CD4-positive, alpha-beta T cell (primary cell): ENCODE data around the gene SPATA9. TPM values are rescaled to one million over a fixed set of nuclear protein-coding genes. Genes with fewer than 3 reads are reported as not detected.

Experiments used
- ATAC-seq: fragments of 200-7000 bp; cut with Tn5 transposase; one replicate; pipeline ENCODE4 v1.10.0; 2022; ENCODE audit warnings: mild to moderate bottlenecking; ENCODE audit not compliant: poor library complexity
- CTCF ChIA-PET: fragments of 350-600 bp; sonication (Branson Sonifier 250); formaldehyde crosslinking; loops from one replicate; lab custom pipeline; 2021; ENCODE audit warnings: antibody characterized with exemption, inconsistent platforms; lab: Charles Lee
- POLR2A ChIA-PET: fragments of 350-600 bp; sonication (Branson Sonifier 250); formaldehyde crosslinking; loops from one replicate; lab custom pipeline; 2021; ENCODE audit warnings: antibody characterized with exemption, inconsistent platforms; lab: Charles Lee
- DNase-seq, 14 experiments: peaks; one replicate each; pipeline ENCODE4 v3.0.0-alpha.2; 2013 to 2020; ENCODE audit warnings: mixed read lengths in 2 of 14
- H3K27ac ChIP-seq, 2 donors: one replicate each; pipeline versions ENCODE4 v1.5.1 to v1.7.0; 2013; ENCODE audit warnings: low read length in 2 of 2, low read depth in 1 of 2, mild to moderate bottlenecking in 1 of 2
- H3K27me3 ChIP-seq, 2 experiments: 1 replicate in 1 of 2; 2 replicates in 1 of 2; pipeline versions ENCODE4 v1.6.1 to v1.7.0; 2013; ENCODE audit warnings: low read length in 2 of 2, control low read depth in 1 of 2, mild to moderate bottlenecking in 1 of 2, moderate library complexity in 1 of 2; ENCODE audit not compliant: insufficient read depth in 2 of 2, control insufficient read depth in 1 of 2
- H3K36me3 ChIP-seq: one replicate; pipeline ENCODE4 v1.6.1; 2013; ENCODE audit warnings: low read length, control low read depth; ENCODE audit not compliant: insufficient read depth
- H3K4me1 ChIP-seq: one replicate; pipeline ENCODE4 v1.6.1; 2013; ENCODE audit warnings: low read length, control low read depth; ENCODE audit not compliant: insufficient read depth
- H3K4me3 ChIP-seq: one replicate; pipeline ENCODE4 v1.5.1; 2013; ENCODE audit warnings: mild to moderate bottlenecking, low read length, moderate library complexity
- H3K9me3 ChIP-seq, 2 experiments: 1 replicate in 1 of 2; 2 replicates in 1 of 2; pipeline versions ENCODE4 v1.6.1 to v1.7.0; 2013; ENCODE audit warnings: low read length in 2 of 2, mild to moderate bottlenecking in 2 of 2, control low read depth in 1 of 2, moderate library complexity in 1 of 2; ENCODE audit not compliant: control insufficient read depth in 1 of 2, insufficient read depth in 1 of 2
- H3K27ac Mint-ChIP-seq: one replicate; pipeline ENCODE4 v1.8.0; 2020; ENCODE audit warnings: mixed read lengths
- H3K27me3 Mint-ChIP-seq: one replicate; pipeline ENCODE4 v1.8.0; 2021; ENCODE audit warnings: mixed read lengths
- H3K36me3 Mint-ChIP-seq: one replicate; pipeline ENCODE4 v1.8.0; 2021; ENCODE audit warnings: low read depth, mixed read lengths
- H3K4me1 Mint-ChIP-seq: one replicate; pipeline ENCODE4 v1.8.0; 2021; ENCODE audit warnings: low read depth, mixed read lengths
- H3K4me3 Mint-ChIP-seq: one replicate; pipeline ENCODE4 v1.8.0; 2020; ENCODE audit warnings: mild to moderate bottlenecking, mixed read lengths
- H3K9me3 Mint-ChIP-seq: one replicate; pipeline ENCODE4 v1.8.0; 2020; ENCODE audit warnings: mixed read lengths
- CTCF ChIP-seq: fragments of 200-600 bp; IDR thresholded peaks from one replicate; pipeline ENCODE4 v1.8.0; 2022; ENCODE audit warnings: antibody characterized with exemption, mild to moderate bottlenecking
- intact Hi-C, 2 experiments: fragments of 100-400 bp; cut with DNase I in 1 of 2; cut with micrococcal nuclease in 1 of 2; formaldehyde crosslinking; loops; one replicate each; pipeline versions ENCODE4 v1.15.1 to v1.9.0; 2023 to 2025; cut with DNase I, micrococcal nuclease
- total RNA-seq, 174 experiments: library from RNA in 2 of 174; stranded (reverse) in 2 of 174; gene quantifications; one replicate each; pipeline ENCODE4 v1.2.3 and lab custom pipeline; 2021 to 2026

SPATA9 gene
- total RNA-seq, 2 experiments from 2014 or later, result not detected

GRCh38 chr5:95720094-95720786 lies 37.4 kb upstream of the SPATA9 start:
- Mint-ChIP-seq H3K27ac (no peak overlapping the region), H3K36me3 (no peaks in the 10 kb centered on the region), H3K4me1 (peaks cover 17% of the 10 kb centered on the region), H3K9me3 (no peaks in the 10 kb centered on the region), H3K4me3 (no peak overlapping the region), H3K27me3 (no peaks in the 10 kb centered on the region)
- intact Hi-C loops, result no loop called here
- Histone ChIP-seq H3K9me3 (no peaks in the 10 kb centered on the region), H3K4me3 (no peak overlapping the region), H3K4me1 (peaks cover 25% of the 10 kb centered on the region), H3K27ac (no peak overlapping the region), H3K27me3 (no peaks in the 10 kb centered on the region), H3K36me3 (no peaks in the 10 kb centered on the region)
- ChIA-PET CTCF (no interaction called here), POLR2A (interaction anchor here (1.1 kb wide), 1 partner anchor 11 kb away, joined by 4 read pairs; the partner anchor contains the start of gene RHOBTB3)
- no peak for ATAC-seq
- no peak for TF ChIP-seq CTCF
- no peak for DNase-seq

- ChIA-PET CTCF (interaction anchor here (0.5 kb wide), 1 partner anchor 881 kb away, joined by 3 read pairs; no protein-coding TSS in a partner anchor), POLR2A (no interaction called here)
- no peak overlapping the region for H3K27ac Mint-ChIP-seq
Observed at GRCh38 chr5:95718738-95719137, 35.9 kb upstream of the SPATA9 start.

GRCh38 chr5:95718203-95718602 lies 35.4 kb upstream of the SPATA9 start:
- Histone ChIP-seq H3K27ac (no peak overlapping the region), H3K4me1 (peaks cover 22% of the 10 kb centered on the region), H3K9me3 (no peaks in the 10 kb centered on the region), H3K27me3 (no peaks in the 10 kb centered on the region), H3K36me3 (no peaks in the 10 kb centered on the region), H3K4me3 (no peak overlapping the region)
- peak in 3 of 14 experiments; percentile 66 to 74 (median 70) for DNase-seq
- Mint-ChIP-seq H3K9me3 (no peaks in the 10 kb centered on the region), H3K4me3 (no peak overlapping the region), H3K4me1 (peaks cover 11% of the 10 kb centered on the region), H3K27ac (no peak overlapping the region), H3K36me3 (no peaks in the 10 kb centered on the region), H3K27me3 (no peaks in the 10 kb centered on the region)
- intact Hi-C loops, result no loop called here
- ATAC-seq, result peak; percentile 83
- ChIA-PET CTCF (interaction anchor here (0.5 to 1.1 kb wide), 2 partner anchors 9 to 881 kb away, joined by 3 read pairs; no protein-coding TSS in a partner anchor), POLR2A (interaction anchor here (0.6 to 1.0 kb wide), 2 partner anchors 12 to 16 kb away, joined by 3 read pairs; no protein-coding TSS in a partner anchor)
- TF ChIP-seq CTCF, result no peak

More at GRCh38 chr5:95718738-95719137, 35.9 kb upstream of the SPATA9 start:
- intact Hi-C loops, result no loop called here
- Mint-ChIP-seq H3K36me3 (no peaks in the 10 kb centered on the region), H3K4me1 (peaks cover 16% of the 10 kb centered on the region), H3K4me3 (no peak overlapping the region), H3K9me3 (no peaks in the 10 kb centered on the region), H3K27me3 (no peaks in the 10 kb centered on the region)
- Histone ChIP-seq H3K27ac (no peak overlapping the region), H3K4me1 (peaks cover 25% of the 10 kb centered on the region), H3K4me3 (no peak overlapping the region), H3K27me3 (no peaks in the 10 kb centered on the region), H3K36me3 (no peaks in the 10 kb centered on the region), H3K9me3 (no peaks in the 10 kb centered on the region)
- TF ChIP-seq CTCF, result no peak
- ATAC-seq (no peak), DNase-seq (no peak)
